AG10803 (cell line): ENCODE results near the gene INHBE.

Experiments
- DNase-seq: peaks from one replicate; pipeline ENCODE4 v3.0.0; 2010; ENCODE audit warnings: low read depth
- H3K4me3 ChIP-seq: 2 replicates; pipeline ENCODE4 v1.5.1; 2011; ENCODE audit warnings: mild to moderate bottlenecking, low read length, control low read depth
- TF ChIP-seq, protein P1 (sequence below): conservative IDR thresholded peaks from 2 replicates; pipeline ENCODE4 v1.5.1; 2011; ENCODE audit warnings: mild to moderate bottlenecking, low read length, control low read depth, inconsistent platforms

INHBE gene

DNA sequence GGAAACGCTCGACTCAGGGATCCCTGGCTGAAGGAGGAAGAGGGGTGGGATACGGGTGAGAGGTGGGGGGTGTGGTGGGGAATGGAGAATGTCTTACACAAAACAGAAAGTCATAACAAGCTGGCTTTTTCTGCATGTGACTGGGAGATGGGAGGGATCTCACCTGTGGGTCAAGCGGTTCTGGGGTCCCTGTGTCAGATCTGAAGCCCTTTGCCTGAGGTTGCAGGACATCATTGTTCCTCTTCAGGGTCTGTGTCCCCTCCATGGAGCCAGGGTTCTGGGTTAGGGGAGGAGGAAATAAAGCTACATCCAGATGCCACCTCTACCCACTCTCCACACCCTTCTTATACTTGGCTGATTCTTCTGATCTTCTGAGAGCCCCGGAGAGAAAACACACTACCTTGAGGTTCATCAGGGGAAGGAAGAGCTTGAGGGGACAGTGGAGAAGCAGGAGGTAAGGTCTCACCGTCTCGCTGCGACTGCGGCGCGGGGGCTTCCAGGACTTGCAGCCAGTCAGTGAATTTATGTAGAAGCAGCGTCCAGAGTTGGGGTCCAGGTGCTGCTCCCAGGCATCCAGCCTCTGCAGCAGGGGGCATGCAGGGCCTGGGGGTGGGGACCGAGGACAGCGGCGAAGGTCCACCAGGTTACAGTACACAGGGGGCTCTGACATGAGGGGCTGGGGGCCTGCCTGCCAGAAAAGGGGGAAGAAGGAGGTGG lies 22.0 kb downstream of the INHBE start:
- no peak for DNase-seq
- H3K4me3 ChIP-seq: no peak overlapping the region
- TF ChIP-seq, protein P1, sequence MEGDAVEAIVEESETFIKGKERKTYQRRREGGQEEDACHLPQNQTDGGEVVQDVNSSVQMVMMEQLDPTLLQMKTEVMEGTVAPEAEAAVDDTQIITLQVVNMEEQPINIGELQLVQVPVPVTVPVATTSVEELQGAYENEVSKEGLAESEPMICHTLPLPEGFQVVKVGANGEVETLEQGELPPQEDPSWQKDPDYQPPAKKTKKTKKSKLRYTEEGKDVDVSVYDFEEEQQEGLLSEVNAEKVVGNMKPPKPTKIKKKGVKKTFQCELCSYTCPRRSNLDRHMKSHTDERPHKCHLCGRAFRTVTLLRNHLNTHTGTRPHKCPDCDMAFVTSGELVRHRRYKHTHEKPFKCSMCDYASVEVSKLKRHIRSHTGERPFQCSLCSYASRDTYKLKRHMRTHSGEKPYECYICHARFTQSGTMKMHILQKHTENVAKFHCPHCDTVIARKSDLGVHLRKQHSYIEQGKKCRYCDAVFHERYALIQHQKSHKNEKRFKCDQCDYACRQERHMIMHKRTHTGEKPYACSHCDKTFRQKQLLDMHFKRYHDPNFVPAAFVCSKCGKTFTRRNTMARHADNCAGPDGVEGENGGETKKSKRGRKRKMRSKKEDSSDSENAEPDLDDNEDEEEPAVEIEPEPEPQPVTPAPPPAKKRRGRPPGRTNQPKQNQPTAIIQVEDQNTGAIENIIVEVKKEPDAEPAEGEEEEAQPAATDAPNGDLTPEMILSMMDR: no peak

DNA sequence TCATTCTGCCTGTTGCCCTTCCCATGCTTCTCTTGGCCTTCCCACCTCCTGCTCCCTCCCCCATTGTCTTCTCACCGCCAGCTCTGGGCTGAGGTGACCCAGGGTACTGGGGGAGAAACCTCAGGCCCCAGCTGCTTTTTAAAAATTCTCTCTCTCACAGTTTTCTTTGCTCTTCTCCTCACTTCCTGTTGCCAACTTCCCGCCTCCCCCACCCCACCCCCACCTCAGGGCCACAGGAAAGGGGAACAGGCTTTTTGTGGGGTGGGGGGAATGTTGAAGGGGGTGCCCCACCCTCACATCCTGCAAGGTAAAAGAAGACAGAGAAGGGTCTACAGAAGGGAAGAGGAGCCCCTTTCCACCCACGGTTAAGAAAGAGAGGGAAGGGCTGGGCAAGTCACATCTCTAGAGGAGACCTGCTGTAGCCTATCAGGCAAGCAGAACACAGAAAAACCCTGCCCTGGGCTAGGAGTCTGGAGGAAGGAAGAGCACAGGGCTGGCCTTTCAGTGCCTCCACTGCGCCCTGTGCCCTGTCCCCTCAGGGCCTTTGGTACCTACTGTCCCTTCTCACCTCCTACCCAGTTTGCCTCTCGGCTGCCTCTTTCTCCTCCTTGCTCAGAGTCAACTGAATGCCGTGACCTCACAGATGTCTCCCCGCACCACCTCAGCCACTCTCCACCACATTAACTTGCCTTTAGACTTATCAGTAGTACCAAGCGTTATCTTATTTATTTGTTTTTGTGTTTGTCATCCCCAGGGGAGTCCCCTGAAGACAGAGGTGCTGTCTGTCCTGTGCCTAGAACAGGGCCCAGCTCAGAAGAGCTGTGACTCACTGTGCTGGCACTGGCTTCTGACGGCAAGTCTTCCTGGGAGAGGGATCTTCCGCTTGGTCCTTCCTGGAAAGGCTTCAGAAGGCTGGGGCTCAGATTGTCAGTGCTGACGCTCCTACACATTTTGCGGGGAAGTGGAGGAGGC lies 22.9 kb downstream of the INHBE start:
- TF ChIP-seq, protein P1: no peak
- no peak overlapping the region for H3K4me3 ChIP-seq
- DNase-seq: no peak

DNA sequence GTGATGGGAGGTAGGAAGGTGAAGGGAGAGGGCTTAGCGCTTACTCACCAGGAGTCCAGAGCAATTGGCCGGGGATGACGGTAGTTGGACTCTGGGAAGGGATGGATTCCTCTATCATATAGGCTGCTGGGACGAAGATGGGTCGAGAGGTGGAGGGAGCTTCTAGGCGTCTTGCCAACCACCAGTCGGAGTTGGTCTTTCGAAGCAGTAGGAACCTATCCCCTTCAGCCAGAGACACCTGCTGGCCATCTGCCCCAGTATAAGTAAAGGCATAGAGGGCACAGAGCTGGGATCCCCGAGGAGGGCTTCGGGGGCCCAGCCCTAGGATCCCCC lies 23.9 kb downstream of the INHBE start:
- no peak for DNase-seq
- TF ChIP-seq, protein P1: no peak
- H3K4me3 ChIP-seq: no peak overlapping the region

DNA sequence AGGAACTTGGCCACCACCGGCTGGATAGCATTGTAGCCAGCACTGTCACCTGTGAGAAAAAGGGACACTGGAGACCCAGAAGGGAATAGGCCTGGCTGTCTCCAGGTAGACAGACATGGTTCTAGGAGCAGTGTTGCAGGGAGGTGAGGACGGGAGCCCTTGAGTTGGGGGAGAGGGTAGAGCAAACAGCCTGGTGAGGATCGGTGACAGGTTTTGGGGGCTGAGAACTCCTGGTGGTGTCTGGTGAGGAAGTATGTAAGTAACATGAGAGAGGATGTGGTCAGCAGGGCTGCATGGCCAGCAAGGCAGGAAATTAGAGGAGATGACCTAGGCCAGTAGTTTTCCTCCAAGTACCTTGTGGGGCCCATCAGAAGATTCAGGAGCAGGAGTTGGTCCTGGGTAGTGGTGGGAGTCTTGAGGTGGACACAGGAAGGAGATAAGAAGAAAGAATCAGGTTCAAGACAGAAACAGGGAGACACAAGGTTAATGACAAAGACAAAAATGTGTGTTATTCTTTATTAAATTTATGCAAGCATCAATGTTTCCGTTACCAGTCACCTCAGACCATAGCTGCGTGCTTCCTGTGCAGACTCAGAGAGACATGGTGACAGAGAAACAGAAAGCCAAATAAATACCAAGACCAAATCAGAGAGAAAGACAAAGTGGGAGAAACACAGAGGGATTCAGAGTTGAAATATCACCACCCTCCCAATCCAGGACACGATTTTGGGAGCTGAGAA lies 24.4 kb downstream of the INHBE start, which contains the start of gene ARHGAP9:
ARHGAP9 (minus strand) TSS at position 491 of the 740 bp plus-strand sequence; CDS start at position 31, 460 bp downstream.
- H3K4me3 ChIP-seq: no peak within 1 kb of the TSS
- TF ChIP-seq, protein P1: no peak
- DNase-seq: no peak

DNA sequence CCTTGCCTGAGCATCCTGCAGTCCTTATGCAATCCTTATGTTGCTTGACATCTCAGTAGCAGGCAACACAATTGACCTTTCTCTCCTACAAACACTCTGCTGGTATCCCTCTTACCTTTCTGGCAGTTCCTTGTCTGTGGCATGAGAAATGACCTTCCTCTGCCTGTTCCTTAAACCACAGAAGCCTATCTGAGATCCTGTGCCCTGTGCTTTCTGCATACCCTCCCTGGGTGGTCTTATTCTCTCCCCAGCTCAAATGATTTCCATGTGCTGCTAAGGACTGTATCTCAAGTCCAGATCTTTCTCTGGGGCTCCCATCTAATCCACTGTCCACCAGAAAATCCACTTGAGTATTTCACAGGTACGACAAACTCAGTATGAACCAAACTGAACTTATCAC lies 26.6 kb downstream of the INHBE start:
- H3K4me3 ChIP-seq: no peak overlapping the region
- TF ChIP-seq, protein P1: no peak
- no peak for DNase-seq

DNA sequence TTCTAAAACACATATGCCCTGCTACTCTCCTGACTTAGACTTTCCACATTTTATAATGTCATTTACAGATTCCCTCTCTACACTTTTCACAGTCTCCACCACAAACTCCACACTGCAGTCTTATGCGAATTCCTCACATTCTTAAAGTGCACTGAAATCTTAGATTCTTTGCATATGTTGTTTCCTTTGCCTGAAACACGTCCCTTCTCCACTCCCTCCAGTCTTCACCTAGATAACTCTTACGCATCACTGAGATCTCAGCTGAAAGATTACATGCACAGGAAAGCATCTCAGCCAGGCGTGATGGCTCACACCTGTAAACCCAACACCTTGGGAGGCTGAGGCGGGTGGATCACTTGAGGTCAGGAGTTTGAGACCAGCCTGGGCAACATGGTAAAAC lies 28.4 kb downstream of the INHBE start:
- no peak overlapping the region for H3K4me3 ChIP-seq
- TF ChIP-seq, protein P1: no peak

More for the DNA sequence above, 28.4 kb downstream of the INHBE start:
- DNase-seq: peak; percentile 84
